ENCODE measurements around the gene ZBTB47.

ZBTB47 gene
- total RNA-seq: 2.4 to 39.3 (median 18.9) reads per million in 17 experiments

GRCh38 chr3:42653560-42654330, at the start of gene ZBTB47:
Gene ZBTB47, plus strand, starts transcription at chr3:42653697. Its CDS starts 4,659 bp downstream, at chr3:42658356.
- peak; percentile 77 to 92 (median 84) for DNase-seq

DNA sequence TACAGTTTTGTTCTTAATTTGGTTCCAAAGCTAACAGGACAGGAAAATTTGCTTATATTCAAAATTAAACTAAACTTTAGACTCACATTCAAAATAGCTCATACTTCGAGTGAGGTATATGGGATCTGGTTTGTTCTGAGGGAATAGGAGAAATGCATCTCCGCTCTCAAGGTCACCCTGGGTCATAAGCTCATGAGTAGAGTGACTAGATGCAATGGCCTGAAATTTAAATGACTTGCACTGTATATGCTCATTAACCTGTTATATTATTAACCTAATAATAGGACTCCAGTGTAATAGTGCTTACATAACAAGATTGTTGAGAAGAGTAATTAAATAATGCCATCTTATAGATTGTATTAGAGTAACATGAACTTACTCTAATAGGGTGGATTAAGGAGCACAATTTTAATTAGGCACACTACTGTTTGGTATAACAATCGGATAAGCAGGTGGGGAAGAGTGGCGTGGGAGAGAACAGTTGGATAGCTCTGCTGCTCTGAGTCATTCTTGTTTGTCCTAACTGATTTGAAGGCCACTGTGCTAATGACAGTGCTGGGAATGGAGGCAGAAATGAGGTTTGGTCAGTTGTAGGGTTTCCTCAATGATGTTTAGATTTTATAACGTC, 47.8 kb upstream of the ZBTB47 start:
- no peak for DNase-seq

DNA sequence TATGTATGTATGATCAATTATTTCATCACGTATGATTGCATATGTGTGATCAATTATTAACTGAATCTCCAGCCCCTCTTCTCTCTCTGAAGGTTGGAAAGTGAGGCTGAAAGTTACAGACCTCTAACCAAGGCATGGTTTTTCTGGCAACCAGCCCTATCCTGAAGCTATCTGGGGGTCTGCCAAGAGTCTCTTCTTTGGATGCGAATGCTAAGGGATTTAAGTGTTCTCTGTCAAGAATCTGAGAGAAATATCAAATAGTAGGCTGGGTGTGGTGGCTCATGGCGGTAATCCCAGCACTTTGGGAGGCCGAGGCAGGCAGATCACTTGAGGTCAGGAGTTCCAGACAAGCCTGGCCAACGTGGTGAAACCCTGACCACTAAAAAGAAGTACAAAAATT, 44.9 kb upstream of the ZBTB47 start:
- DNase-seq: no peak

- DNase-seq: no peak
Observed at GRCh38 chr3:42610976-42611375, 42.5 kb upstream of the ZBTB47 start.

GRCh38 chr3:42612217-42612616, 41.3 kb upstream of the ZBTB47 start:
- DNase-seq: no peak

DNA sequence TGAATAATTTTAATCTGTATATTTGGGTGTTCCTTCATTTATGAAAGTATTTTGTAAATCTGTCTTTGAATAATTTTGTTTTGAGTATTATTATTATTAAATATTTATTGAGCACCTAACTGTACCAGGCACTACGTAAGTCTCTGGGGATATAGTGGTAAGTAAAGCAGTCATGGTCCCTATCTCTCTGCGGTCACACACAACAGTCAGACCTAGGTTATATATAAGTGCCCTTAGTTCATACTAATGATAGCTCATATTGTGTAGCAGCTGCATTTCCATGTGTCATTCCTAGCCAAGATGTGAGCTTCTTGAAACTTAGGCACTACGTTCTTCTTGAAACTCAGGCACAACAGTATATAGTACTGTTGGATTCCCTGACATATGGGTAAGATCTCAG, 40.6 kb upstream of the ZBTB47 start:
- no peak for DNase-seq

- peak in 2 of 4 experiments; percentile 10 to 16 for DNase-seq
Observed at GRCh38 chr3:42613462-42613861, 40.0 kb upstream of the ZBTB47 start.

- DNase-seq: no peak
Observed at GRCh38 chr3:42631620-42632019, 21.9 kb upstream of the ZBTB47 start.

DNA sequence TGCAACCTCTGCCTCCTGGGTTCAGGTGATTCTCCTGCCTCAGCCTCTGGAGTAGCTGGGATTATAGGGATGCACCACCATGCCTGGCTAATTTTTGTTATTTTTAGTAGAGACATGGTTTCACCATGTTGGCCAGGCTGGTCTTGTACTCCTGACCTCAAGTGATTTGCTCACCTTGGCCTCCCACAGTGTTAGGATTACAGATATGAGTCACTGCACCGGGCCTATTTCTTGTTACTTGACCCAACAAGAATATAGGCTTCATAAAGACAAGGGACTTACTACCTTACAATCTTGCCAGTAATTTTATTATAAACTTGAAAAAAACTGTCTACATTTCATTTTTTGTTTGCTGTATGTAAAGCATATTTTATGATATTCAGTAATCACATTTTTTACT, 21.4 kb upstream of the ZBTB47 start:
- peak in 1 of 4 experiments; percentile 13 for DNase-seq

DNA sequence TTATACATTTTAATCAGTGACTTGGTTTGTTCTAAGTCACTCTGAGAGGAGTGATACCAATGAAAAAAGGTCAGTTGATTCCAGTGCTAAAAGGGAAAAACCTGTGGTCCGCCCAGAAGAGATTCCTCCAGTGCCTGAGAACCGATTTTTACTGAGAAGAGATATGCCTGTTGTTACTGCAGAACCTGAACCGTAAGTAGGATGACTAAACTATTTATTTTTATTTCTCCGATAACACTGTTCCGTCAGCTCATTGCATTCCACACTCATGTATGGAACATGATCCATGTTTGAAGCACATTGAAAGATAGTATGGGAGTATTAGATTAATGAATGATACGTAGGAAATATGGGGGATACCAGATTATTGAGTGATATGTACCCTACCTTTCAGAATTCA, 20.0 kb upstream of the ZBTB47 start:
- DNase-seq: no peak

- DNase-seq: peak; percentile 41 to 84 (median 64)
Observed at GRCh38 chr3:42635111-42635510, 18.4 kb upstream of the ZBTB47 start.

- no peak for DNase-seq
Observed at GRCh38 chr3:42637001-42637400, 16.5 kb upstream of the ZBTB47 start.

- no peak for DNase-seq
Observed at GRCh38 chr3:42638339-42638842, 15.1 kb upstream of the ZBTB47 start.

DNA sequence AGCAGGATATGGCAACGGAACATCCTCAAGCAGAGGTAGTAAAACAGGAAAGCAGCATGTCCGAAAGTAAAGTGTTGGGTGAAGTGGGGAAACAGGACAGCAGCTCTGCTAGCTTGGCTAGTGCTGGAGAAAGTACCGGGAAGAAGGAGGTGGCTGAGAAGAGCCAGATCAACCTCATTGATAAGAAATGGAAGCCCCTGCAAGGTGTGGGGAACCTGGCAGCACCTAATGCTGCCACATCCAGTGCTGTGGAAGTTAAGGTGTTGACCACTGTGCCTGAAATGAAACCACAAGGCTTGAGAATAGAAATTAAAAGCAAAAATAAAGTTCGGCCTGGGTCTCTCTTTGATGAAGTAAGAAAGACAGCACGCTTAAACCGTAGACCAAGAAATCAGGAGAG, 14.3 kb upstream of the ZBTB47 start:
- no peak for DNase-seq

DNA sequence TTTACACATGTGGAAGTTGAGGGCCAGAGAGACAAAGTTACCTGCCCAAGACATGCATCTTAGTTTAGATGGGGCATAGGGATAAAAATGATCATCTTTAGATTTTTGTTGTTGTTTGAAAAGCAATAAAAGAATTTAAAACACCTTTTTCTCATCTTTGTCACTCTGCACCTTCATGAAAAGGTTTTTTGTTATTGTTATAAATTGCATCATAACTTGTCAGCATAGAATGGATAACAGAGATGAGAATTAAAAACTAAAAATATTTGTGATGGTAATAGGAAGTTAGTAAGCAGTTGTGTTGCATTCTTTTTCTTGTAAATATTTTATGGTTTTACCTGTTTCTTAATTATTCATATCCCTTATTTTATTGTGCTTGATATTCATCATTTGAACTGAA, 13.4 kb upstream of the ZBTB47 start:
- DNase-seq: no peak

DNA sequence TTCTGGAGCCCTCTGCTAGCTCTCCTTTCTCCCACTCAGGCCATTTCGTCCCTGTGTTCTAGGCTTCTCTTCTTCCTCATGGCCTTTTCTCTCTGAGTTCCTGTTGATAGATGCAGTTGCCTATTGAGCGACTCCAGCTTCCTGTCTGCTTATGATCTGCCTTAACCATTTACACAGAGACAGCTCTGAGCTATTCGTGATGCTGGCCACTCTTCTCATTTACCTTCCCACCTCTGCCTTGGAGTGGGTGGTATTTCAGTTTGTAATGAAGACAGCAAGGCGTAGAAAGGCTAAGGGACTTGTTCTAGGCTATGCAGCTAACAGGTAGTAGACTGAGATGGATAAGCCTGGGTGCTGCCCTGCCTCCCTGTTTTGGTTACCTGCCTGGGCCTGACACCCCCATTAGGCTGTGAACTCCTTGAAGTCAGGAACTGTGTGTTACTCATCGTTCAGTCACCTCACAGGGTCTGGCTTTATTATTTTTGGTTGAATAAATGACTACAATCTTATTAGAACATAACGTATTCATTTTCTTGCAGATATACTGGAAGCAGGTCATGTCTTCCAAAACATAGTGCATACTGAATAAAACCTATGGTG, 12.6 kb upstream of the ZBTB47 start:
- no peak for DNase-seq

GRCh38 chr3:42647821-42648459, 5.6 kb upstream of the ZBTB47 start:
- DNase-seq: no peak

- no peak for DNase-seq
Observed at GRCh38 chr3:42649006-42649405, 4.5 kb upstream of the ZBTB47 start.

- no peak for DNase-seq
Observed at GRCh38 chr3:42649783-42650182, 3.7 kb upstream of the ZBTB47 start.

DNA sequence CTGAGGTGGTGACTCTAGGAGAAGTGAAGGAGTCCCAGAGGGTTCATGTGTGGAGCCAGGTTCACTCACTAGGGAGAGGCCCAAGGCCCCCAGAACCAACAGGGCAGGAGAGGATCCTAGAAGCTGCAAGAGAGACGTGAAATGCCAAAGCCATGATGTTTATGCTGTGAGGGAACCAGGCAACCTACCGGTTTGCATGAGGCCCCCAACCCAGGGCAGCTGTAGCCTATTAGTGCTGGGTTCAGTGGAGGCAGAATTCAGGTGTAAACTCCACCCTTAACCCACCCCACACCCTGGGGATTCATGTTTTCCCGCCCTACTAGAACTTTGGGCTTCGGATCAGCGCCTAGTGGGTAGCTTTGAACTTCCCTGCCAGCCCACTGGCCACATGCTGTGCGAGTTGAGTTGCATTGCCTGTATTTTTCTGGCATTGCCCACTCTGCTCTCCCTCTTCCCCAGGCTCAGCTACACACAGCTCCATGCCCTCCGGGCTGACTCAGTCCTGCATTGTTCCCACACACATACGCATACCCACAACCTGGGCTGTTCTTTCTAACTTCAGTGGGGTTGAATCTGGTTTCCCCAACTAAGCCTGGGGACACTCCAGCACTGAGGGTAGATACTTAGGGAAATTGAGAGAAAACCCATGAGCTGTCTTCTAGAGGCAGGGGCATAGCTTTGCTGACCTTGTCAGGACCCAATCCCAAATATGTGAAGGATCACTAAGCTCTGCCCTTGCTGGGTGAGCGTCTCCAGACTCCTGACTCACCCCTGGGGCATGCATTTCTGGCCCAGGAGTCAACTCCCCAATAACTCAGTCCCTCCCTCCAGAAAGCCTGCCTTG, 2.0 kb upstream of the ZBTB47 start:
- no peak for DNase-seq

- DNase-seq: no peak
Observed at GRCh38 chr3:42652251-42652610, 1.3 kb upstream of the ZBTB47 start.

GRCh38 chr3:42652611-42653302, 740 bp upstream of the ZBTB47 start:
- DNase-seq: peak; percentile 78 to 87 (median 86)
